ENCODE measurements around the gene REST. TPM values are rescaled to one million over a fixed set of nuclear protein-coding genes. Genes with fewer than 3 reads are reported as not detected.

The REST gene
- total and polyA plus RNA-seq, 8 donors: 2.7 to 28.9 (median 13.9) TPM

DNA sequence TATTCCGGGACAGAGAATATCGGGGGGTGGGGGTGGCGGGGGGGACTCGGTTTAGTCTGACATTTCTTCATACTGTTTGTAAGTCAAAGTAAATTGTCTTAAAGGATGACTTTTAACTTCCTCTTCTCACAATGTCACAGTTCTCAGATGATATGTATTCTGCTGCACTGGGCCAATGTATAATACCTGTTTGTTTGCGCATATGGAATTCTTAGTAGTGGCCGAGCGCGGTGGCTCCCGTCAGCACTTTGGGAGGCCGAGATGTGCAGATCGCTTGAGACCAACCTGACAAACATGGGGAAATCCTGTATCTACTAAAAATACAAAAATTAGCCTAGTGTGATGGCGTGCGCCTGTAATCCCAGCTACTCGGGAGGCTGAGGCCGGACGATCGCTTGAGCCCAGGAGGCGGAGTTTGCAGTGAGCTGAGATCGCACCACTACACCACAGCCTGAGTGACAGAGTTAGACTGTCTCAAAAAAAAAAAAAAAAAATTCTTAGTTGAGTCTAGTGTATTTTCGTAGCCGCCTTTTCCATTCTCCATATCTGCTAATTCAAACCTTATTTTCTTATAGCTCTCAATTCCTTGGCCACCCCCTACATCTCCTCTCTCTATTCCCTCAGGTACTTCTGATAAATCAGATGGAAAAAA lies 71.8 kb downstream of the REST start:
- peak overlapping the region; percentile 72 to 94 (median 86) for H3K4me3 ChIP-seq
- TF ChIP-seq, protein P1, sequence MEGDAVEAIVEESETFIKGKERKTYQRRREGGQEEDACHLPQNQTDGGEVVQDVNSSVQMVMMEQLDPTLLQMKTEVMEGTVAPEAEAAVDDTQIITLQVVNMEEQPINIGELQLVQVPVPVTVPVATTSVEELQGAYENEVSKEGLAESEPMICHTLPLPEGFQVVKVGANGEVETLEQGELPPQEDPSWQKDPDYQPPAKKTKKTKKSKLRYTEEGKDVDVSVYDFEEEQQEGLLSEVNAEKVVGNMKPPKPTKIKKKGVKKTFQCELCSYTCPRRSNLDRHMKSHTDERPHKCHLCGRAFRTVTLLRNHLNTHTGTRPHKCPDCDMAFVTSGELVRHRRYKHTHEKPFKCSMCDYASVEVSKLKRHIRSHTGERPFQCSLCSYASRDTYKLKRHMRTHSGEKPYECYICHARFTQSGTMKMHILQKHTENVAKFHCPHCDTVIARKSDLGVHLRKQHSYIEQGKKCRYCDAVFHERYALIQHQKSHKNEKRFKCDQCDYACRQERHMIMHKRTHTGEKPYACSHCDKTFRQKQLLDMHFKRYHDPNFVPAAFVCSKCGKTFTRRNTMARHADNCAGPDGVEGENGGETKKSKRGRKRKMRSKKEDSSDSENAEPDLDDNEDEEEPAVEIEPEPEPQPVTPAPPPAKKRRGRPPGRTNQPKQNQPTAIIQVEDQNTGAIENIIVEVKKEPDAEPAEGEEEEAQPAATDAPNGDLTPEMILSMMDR (IDR thresholded peaks at IDR 0.05): no peak
- no peaks in the 10 kb centered on the region for H3K27me3 ChIP-seq
- intact Hi-C loops (cut with DNase I): loop anchor here in 1 of 3 donors (10.0 kb wide), 1 partner anchor 65 kb away; no protein-coding TSS in a partner anchor
- 6 to 11% methylated on average over 21 of the region's 21 CpGs for WGBS, 2 donors
- no peak for DNase-seq
- no peaks in the 10 kb centered on the region for H3K9me3 ChIP-seq
- H3K27ac ChIP-seq: peak overlapping the region in 3 of 4 donors; percentile 77 to 90 (median 84)
- FAIRE-seq: no peak
- peaks cover 0 to 4% (median 0%) of the 10 kb centered on the region in 3 donors for H3K36me3 ChIP-seq
- no peak for ATAC-seq
- H3K4me1 ChIP-seq: peaks cover 26 to 43% (median 26%) of the 10 kb centered on the region in 3 donors

DNA sequence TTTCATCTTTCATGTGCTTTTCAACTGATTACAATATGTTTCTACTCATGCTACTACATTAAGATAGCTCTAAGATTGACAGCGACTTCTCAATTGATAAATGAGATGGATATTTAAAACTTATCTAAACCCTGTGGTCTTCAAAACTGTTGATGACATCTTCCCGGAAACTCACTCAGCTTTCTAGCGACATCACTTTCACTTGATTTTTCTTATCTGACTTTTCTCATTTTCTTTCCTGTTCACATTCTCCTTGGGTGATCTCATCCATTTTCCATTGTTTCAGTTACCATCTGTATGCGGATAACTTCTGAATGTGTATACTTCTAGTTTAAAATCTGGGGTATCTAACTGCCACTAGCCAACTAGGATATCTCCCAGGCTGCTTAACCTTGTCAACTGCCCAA lies 74.1 kb downstream of the REST start:
- WGBS, 2 donors: 47 to 59% methylated on average over 4 of the region's 4 CpGs
- H3K27me3 ChIP-seq: no peaks in the 10 kb centered on the region
- ATAC-seq: no peak
- peaks cover 16 to 30% (median 26%) of the 10 kb centered on the region in 3 donors for H3K4me1 ChIP-seq
- no peak for FAIRE-seq
- intact Hi-C loops (cut with DNase I): no loop called here
- no peak for DNase-seq
- H3K4me3 ChIP-seq: peak overlapping the region in 1 of 4 donors; percentile 88
- no peaks in the 10 kb centered on the region for H3K9me3 ChIP-seq
- TF ChIP-seq, protein P1 (IDR thresholded peaks at IDR 0.05): no peak
- peaks cover 0 to 7% (median 2%) of the 10 kb centered on the region in 3 donors for H3K36me3 ChIP-seq
- H3K27ac ChIP-seq: peak overlapping the region in 3 of 4 donors; percentile 1 to 79 (median 57)

DNA sequence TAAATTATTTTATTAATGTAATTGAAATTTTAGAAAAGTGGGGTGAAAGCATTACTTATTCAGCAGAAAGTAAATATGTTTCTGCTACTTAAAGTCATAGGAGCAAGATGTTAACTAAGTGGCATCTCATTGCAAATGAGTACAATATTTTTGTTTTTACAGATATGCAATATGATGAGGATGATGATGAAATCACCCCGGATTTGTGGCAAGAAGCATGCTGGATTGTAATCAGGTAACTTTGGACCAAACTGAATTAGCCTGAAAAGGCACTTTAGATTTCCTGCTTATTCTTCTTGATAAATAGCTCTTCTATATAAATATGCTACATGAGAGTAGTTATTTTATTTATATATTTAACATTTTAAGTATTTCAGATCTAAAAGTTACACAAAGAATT lies 78.5 kb downstream of the REST start:
- H3K36me3 ChIP-seq: peaks cover 4 to 39% (median 10%) of the 10 kb centered on the region in 3 donors
- ATAC-seq: no peak
- WGBS, 2 donors: 66 to 73% methylated on average over 1 of the region's 1 CpG

DNA sequence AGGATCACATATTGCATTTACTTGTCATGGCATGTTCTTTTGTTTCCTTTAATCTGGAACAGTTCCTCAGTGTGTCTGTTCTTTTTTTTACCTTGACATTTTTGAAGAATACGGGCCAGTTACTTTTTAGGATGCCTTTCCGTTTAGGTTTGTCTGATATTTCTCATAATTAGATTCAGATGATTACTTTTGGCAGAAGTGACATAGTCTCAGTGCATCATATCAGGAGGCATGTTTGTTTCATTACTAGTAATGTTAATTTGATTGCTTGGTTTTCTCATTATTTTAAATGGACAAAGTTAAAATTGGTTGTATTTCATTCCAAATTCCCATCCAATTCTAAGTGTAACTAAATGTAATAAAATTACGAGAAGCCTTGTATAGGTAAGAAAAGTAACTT lies 79.3 kb downstream of the REST start:
- intact Hi-C loops (cut with DNase I): no loop called here
- H3K4me3 ChIP-seq: no peak overlapping the region
- ATAC-seq (no peak), FAIRE-seq (no peak), DNase-seq (no peak)
- WGBS, 2 donors: 95 to 96% methylated on average over 3 of the region's 3 CpGs
- H3K36me3 ChIP-seq: peaks cover 4 to 47% (median 14%) of the 10 kb centered on the region in 3 donors
- H3K27me3 ChIP-seq: no peaks in the 10 kb centered on the region
- TF ChIP-seq, protein P1 (IDR thresholded peaks at IDR 0.05): no peak
- H3K4me1 ChIP-seq: peaks cover 3 to 8% (median 7%) of the 10 kb centered on the region in 3 donors
- no peak overlapping the region for H3K27ac ChIP-seq
- H3K9me3 ChIP-seq: no peaks in the 10 kb centered on the region

More for the DNA sequence above, 78.5 kb downstream of the REST start:
- TF ChIP-seq, protein P1 (IDR thresholded peaks at IDR 0.05): no peak
- Histone ChIP-seq H3K27me3 (no peaks in the 10 kb centered on the region), H3K9me3 (no peaks in the 10 kb centered on the region), H3K27ac (no peak overlapping the region), H3K4me1 (peaks cover 3 to 16% (median 15%) of the 10 kb centered on the region in 3 donors), H3K4me3 (no peak overlapping the region)
- no peak for FAIRE-seq
- intact Hi-C loops (cut with DNase I): no loop called here
- DNase-seq: no peak

All from pancreas (tissue), 10 donors.